ENCODE results near the gene SDK2. TPM values are rescaled to one million over a fixed set of nuclear protein-coding genes. Genes with fewer than 3 reads are reported as not detected.

Gene SDK2
- total and polyA plus RNA-seq, 2 of the 4 experiments (the other 2 are of a cell fraction) = under 0.01 to 0.03 TPM

DNA sequence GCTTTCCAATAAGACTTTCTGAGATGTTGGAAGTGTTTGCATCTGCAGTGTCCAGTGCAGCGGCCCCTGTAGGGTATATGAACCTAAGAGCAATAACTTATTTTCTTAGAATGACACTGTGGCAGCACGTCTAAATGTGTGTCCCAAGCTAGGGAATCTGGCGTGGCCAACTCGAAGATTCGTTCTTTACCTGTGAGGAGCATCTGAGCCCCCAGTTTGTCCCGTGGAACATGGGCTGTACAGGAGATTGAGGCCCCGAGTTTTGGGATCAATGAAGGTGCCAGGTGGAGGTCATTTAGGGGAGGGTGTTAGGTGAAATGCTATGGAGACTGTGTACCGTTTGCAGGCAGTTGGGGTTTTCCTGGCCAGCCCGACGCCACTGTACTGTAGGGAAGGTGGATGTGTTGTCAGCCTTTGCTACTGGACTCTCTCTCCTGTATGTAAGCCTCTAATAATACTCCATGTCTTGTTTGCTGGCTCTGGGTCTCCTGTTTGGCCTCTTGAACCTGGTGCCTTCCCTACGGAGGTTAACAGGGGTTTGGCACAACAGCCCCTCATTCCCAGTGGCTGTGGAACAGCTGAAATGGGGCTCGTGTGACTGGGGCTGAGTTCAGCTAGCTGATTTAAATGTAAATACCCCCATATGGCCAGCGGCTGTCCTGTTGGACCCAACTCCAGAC is 45.5 kb upstream of the SDK2 start:
- intact Hi-C loops (cut with micrococcal nuclease) = no loop called here
- peaks cover 37% of the 10 kb centered on the region; the same call in 1 of the 2 replicates for H3K9me3 ChIP-seq (ENCODE audit: control insufficient read depth, insufficient read depth, low read length)
- ChIA-PET CTCF (no interaction called here), POLR2A (ENCODE audit: unreplicated experiment) (no interaction called here)
- no peak overlapping the region for H4K5ac ChIP-seq (ENCODE audit: low read depth, low read length)
- H3K27me3 ChIP-seq (ENCODE audit: control insufficient read depth, insufficient read depth, low read length) = no peaks in the 10 kb centered on the region
- H3K36me3 ChIP-seq (ENCODE audit: control insufficient read depth, insufficient read depth, low read length) = no peaks in the 10 kb centered on the region
- H3K79me1 ChIP-seq (ENCODE audit: low read depth in 1 of 2, low read length in 2 of 2) = no peaks in the 10 kb centered on the region
- H2BK15ac ChIP-seq (ENCODE audit: low read depth, low read length) = no peak overlapping the region
- H4K20me1 ChIP-seq (ENCODE audit: insufficient read depth, low read length) = no peaks in the 10 kb centered on the region
- H3K4me3 ChIP-seq (ENCODE audit: insufficient read depth, low read depth, low read length) = no peak overlapping the region
- H2BK20ac ChIP-seq (ENCODE audit: low read depth, low read length) = no peak overlapping the region
- in situ Hi-C loops (cut with MboI; ENCODE audit: low sequenced_read_pairs) = no loop called here
- WGBS, 2 experiments (ENCODE audit: extremely low coverage in 2 of 2, insufficient read length in 1 of 2) = 62% methylated on average over 6 of the region's 13 CpGs; no CpG with 5 or more reads in 1 of the 2 experiments
- no peak overlapping the region for H3K9ac ChIP-seq (ENCODE audit: low read depth, low read length)
- H3K56ac ChIP-seq (ENCODE audit: extremely low read depth, insufficient read depth, low read length) = no peak overlapping the region
- H2BK5ac ChIP-seq (ENCODE audit: low read depth, low read length, poor library complexity, severe bottlenecking) = no peak overlapping the region
- H4K8ac ChIP-seq (ENCODE audit: low read depth in 2 of 2, low read length in 2 of 2) = no peak overlapping the region
- H3K4me2 ChIP-seq (ENCODE audit: low read depth, low read length) = no peak overlapping the region
- H3K4me1 ChIP-seq (ENCODE audit: control insufficient read depth, insufficient read depth, low read length) = no peaks in the 10 kb centered on the region
- no peak overlapping the region for H2AK5ac ChIP-seq (ENCODE audit: low read depth, low read length)
- no peaks in the 10 kb centered on the region for H3K9me1 ChIP-seq (ENCODE audit: insufficient read depth, low read length)
- DNase-seq = no peak
- H3K27ac ChIP-seq (ENCODE audit: insufficient read depth, low read length) = no peak overlapping the region
- H2BK120ac ChIP-seq (ENCODE audit: low read depth, low read length) = no peak overlapping the region
- ATAC-seq (ENCODE audit: low read depth) = no peak
- no peak overlapping the region for H3K4ac ChIP-seq (ENCODE audit: low read depth, low read length)
- TF ChIP-seq CEBPB (IDR thresholded peaks at IDR 0.05; ENCODE audit: low read depth, low read length) (no peak), MAZ (IDR thresholded peaks at IDR 0.05; ENCODE audit: borderline replicate concordance, low read depth, low read length) (no peak), SMC3 (IDR thresholded peaks at IDR 0.05; ENCODE audit: low read depth, low read length) (no peak), MAFK (IDR thresholded peaks at IDR 0.05; ENCODE audit: low read depth, low read length) (no peak), BHLHE40 (IDR thresholded peaks at IDR 0.05; ENCODE audit: low read depth, low read length) (no peak), FOS (IDR thresholded peaks at IDR 0.05; ENCODE audit: low read depth, low read length) (no peak), RFX5 (IDR thresholded peaks at IDR 0.05; ENCODE audit: low read depth, low read length) (no peak), RAD21 (IDR thresholded peaks at IDR 0.05; ENCODE audit: low read length) (no peak), POLR2A (IDR thresholded peaks at IDR 0.05; ENCODE audit: low read depth, low read length) (no peak), NFE2L2 (IDR thresholded peaks at IDR 0.05; ENCODE audit: low read depth, low read length) (no peak), MXI1 (IDR thresholded peaks at IDR 0.05; ENCODE audit: borderline replicate concordance, low read depth, low read length) (no peak), CHD1 (IDR thresholded peaks at IDR 0.05; ENCODE audit: low read depth, low read length) (no peak), RCOR1 (IDR thresholded peaks at IDR 0.05; ENCODE audit: insufficient replicate concordance, low read length) (no peak)
- TF ChIP-seq, protein P1, sequence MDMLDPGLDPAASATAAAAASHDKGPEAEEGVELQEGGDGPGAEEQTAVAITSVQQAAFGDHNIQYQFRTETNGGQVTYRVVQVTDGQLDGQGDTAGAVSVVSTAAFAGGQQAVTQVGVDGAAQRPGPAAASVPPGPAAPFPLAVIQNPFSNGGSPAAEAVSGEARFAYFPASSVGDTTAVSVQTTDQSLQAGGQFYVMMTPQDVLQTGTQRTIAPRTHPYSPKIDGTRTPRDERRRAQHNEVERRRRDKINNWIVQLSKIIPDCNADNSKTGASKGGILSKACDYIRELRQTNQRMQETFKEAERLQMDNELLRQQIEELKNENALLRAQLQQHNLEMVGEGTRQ (IDR thresholded peaks at IDR 0.05; ENCODE audit: low read depth, low read length) = no peak
- TF ChIP-seq, protein P2, sequence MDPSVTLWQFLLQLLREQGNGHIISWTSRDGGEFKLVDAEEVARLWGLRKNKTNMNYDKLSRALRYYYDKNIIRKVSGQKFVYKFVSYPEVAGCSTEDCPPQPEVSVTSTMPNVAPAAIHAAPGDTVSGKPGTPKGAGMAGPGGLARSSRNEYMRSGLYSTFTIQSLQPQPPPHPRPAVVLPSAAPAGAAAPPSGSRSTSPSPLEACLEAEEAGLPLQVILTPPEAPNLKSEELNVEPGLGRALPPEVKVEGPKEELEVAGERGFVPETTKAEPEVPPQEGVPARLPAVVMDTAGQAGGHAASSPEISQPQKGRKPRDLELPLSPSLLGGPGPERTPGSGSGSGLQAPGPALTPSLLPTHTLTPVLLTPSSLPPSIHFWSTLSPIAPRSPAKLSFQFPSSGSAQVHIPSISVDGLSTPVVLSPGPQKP (IDR thresholded peaks at IDR 0.05; ENCODE audit: borderline replicate concordance, low read depth, low read length) = no peak
- TF ChIP-seq, protein P3, sequence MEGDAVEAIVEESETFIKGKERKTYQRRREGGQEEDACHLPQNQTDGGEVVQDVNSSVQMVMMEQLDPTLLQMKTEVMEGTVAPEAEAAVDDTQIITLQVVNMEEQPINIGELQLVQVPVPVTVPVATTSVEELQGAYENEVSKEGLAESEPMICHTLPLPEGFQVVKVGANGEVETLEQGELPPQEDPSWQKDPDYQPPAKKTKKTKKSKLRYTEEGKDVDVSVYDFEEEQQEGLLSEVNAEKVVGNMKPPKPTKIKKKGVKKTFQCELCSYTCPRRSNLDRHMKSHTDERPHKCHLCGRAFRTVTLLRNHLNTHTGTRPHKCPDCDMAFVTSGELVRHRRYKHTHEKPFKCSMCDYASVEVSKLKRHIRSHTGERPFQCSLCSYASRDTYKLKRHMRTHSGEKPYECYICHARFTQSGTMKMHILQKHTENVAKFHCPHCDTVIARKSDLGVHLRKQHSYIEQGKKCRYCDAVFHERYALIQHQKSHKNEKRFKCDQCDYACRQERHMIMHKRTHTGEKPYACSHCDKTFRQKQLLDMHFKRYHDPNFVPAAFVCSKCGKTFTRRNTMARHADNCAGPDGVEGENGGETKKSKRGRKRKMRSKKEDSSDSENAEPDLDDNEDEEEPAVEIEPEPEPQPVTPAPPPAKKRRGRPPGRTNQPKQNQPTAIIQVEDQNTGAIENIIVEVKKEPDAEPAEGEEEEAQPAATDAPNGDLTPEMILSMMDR (conservative IDR thresholded peaks at IDR 0.05; ENCODE audit: low read depth, low read length) = no peak
- no peak overlapping the region for H3K14ac ChIP-seq (replicated peaks; ENCODE audit: low read depth, low read length)
- no TSS peak for BruUV-seq (replicated peaks)
- H2AK9ac ChIP-seq (replicated peaks; ENCODE audit: low read depth, low read length, poor library complexity) = no peak overlapping the region
- H4K91ac ChIP-seq (ENCODE audit: insufficient read depth, low read depth, low read length) = no peak overlapping the region
- no peak overlapping the region for H3K23ac ChIP-seq (ENCODE audit: low read depth, low read length)
- H2AFZ ChIP-seq (replicated peaks; ENCODE audit: low read length, poor library complexity) = no peak overlapping the region
- no peak overlapping the region for H3K18ac ChIP-seq (ENCODE audit: low read depth, low read length)
- dilution Hi-C loops (cut with HindIII; ENCODE audit: low sequenced_read_pairs, unreplicated experiment) = no loop called here
